Measurements from ENCODE around the gene OR52N2.

OR52N2 gene

GRCh38 chr11:5808500-5809121, at the start of gene OR52N2:
Gene OR52N2, plus strand, starts transcription at chr11:5808924. Its CDS starts 11,412 bp downstream, at chr11:5820336.
- peak; percentile 78 to 80 for DNase-seq

- no peak for DNase-seq
These were observed 41.7 kb upstream of the OR52N2 start for GRCh38 chr11:5767056-5767455.

GRCh38 chr11:5783255-5783654, 25.5 kb upstream of the OR52N2 start, which contains the start of gene OR52N5:
Gene OR52N5, minus strand, starts transcription at chr11:5783355. Its CDS starts 4,721 bp downstream, at chr11:5778634.
- no peak for DNase-seq

GRCh38 chr11:5791165-5791564, 17.6 kb upstream of the OR52N2 start, which contains the start of gene OR52N1:
Gene OR52N1, minus strand, starts transcription at chr11:5791265. Its CDS starts 2,449 bp downstream, at chr11:5788816.
- no peak for DNase-seq

GRCh38 chr11:5796541-5796940, 12.2 kb upstream of the OR52N2 start:
- no peak for DNase-seq

GRCh38 chr11:5803982-5804381, 4.7 kb upstream of the OR52N2 start:
- no peak for DNase-seq

GRCh38 chr11:5807580-5807979, 1.1 kb upstream of the OR52N2 start:
- no peak for DNase-seq

- peak; percentile 20 to 22 for DNase-seq
These were observed 397 bp downstream of the OR52N2 start for GRCh38 chr11:5809122-5809519.

GRCh38 chr11:5809905-5810795, 1.4 kb downstream of the OR52N2 start:
- DNase-seq: no peak

GRCh38 chr11:5815534-5815933, 6.8 kb downstream of the OR52N2 start:
- DNase-seq: no peak

GRCh38 chr11:5818245-5818886, 9.6 kb downstream of the OR52N2 start:
- no peak for DNase-seq

- no peak for DNase-seq
These were observed 22.6 kb downstream of the OR52N2 start for GRCh38 chr11:5831196-5831829.

- DNase-seq: no peak
These were observed 24.7 kb downstream of the OR52N2 start for GRCh38 chr11:5833446-5833845.

- DNase-seq: no peak
These were observed 29.0 kb downstream of the OR52N2 start for GRCh38 chr11:5837695-5838094.

GRCh38 chr11:5841797-5842196, 33.1 kb downstream of the OR52N2 start, which contains the start of gene OR52E6:
Gene OR52E6, minus strand, starts transcription at chr11:5841897. Its CDS starts 0 bp downstream, at chr11:5841897.
- DNase-seq: no peak

GRCh38 chr11:5846701-5847100, 38.0 kb downstream of the OR52N2 start:
- DNase-seq: no peak

GRCh38 chr11:5847711-5848110, 39.0 kb downstream of the OR52N2 start:
- no peak for DNase-seq

- no peak for DNase-seq
These were observed 42.3 kb downstream of the OR52N2 start for GRCh38 chr11:5851002-5851401.

GRCh38 chr11:5857590-5857989, 48.9 kb downstream of the OR52N2 start, which contains the start of gene OR52E8:
Gene OR52E8, minus strand, starts transcription at chr11:5857690. Its CDS starts 0 bp downstream, at chr11:5857690.
- no peak for DNase-seq

GRCh38 chr11:5865826-5866225, 57.1 kb downstream of the OR52N2 start:
- DNase-seq: no peak

All from activated T-cell treated with anti-CD3 and anti-CD28 coated beads, Interleukin-2, amount 50 U/mL, for 48 hours (primary cell).